ENCODE data around the gene DHX58. TPM values are rescaled to one million over a fixed set of nuclear protein-coding genes. Genes with fewer than 3 reads are reported as not detected.

Gene DHX58
- total and polyA plus RNA-seq, 9 donors = 4.2 to 8.1 (median 5.3) TPM

DNA sequence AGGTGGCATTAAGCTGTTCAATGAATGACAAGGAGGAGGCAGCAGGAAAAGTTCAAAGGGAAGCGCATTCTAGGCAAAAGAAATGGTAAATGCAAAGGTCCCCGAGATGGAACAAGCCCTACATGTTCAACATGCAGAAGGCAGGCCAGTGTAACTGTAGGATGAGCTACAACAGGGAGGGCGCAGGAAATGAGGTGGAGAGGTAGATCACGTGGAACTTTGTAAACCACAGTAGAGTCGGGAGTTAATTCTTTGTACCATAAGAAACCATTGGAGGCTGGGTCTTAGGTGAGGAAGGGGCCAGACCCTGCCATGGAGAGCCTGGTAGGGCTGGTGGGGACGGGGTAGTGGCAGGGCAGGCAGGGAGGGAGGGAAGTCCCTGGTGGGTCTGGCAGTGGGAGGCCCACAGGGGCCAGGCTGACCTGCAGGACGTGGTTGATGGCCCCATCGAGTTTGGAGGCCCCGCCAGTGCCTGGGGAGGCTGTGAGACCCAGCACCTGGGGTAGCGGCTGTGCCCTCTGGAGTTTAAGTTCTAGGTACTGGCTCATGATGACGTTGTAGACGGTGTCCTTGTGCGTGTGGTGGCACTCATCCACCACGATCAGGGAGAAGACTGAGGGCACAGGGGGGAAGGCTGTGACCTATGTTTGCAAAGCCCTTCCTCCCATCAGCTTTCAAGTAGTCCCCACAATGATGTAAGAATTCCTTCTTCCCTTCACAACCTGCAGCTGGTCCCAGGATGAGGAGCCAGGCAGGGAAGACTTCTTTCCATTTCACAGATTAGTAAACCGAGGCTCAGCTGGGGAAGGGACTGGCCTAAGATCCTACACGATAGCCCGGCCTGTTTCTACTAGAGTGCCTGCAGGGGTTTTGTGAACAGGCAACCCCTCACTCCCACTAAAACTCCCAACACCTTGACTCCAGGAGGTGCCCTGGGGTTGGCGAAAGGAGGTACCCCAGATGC is 1.9 kb downstream of the DHX58 start:
- H3K27ac ChIP-seq (ENCODE audit: low read length) = no peak overlapping the region
- H3K36me3 ChIP-seq (ENCODE audit: control insufficient read depth, insufficient read depth, low read length) = peaks cover 39% of the 10 kb centered on the region
- H3K27me3 ChIP-seq (ENCODE audit: control insufficient read depth, insufficient read depth, low read length) = no peaks in the 10 kb centered on the region
- no peaks in the 10 kb centered on the region for H3K9me3 ChIP-seq (replicated peaks; ENCODE audit: control insufficient read depth, low read depth, low read length)
- H3K4me1 ChIP-seq (ENCODE audit: control insufficient read depth, insufficient read depth, low read length) = peaks cover 26% of the 10 kb centered on the region
- H3K4me3 ChIP-seq (ENCODE audit: low read length) = no peak overlapping the region
- no peak for DNase-seq
- WGBS (ENCODE audit: insufficient coverage) = 83% methylated on average over 14 of the region's 18 CpGs

GRCh38 chr17:42109086-42109485 is 3.4 kb downstream of the DHX58 start:
- DNase-seq = no peak
- 92% methylated on average over 9 of the region's 9 CpGs for WGBS (ENCODE audit: insufficient coverage)
- H3K4me1 ChIP-seq (ENCODE audit: control insufficient read depth, insufficient read depth, low read length) = peaks cover 26% of the 10 kb centered on the region
- peaks cover 43% of the 10 kb centered on the region for H3K36me3 ChIP-seq (ENCODE audit: control insufficient read depth, insufficient read depth, low read length)
- H3K4me3 ChIP-seq (ENCODE audit: low read length) = no peak overlapping the region
- H3K9me3 ChIP-seq (replicated peaks; ENCODE audit: control insufficient read depth, low read depth, low read length) = no peaks in the 10 kb centered on the region
- H3K27me3 ChIP-seq (ENCODE audit: control insufficient read depth, insufficient read depth, low read length) = no peaks in the 10 kb centered on the region
- no peak overlapping the region for H3K27ac ChIP-seq (ENCODE audit: low read length)

DNA sequence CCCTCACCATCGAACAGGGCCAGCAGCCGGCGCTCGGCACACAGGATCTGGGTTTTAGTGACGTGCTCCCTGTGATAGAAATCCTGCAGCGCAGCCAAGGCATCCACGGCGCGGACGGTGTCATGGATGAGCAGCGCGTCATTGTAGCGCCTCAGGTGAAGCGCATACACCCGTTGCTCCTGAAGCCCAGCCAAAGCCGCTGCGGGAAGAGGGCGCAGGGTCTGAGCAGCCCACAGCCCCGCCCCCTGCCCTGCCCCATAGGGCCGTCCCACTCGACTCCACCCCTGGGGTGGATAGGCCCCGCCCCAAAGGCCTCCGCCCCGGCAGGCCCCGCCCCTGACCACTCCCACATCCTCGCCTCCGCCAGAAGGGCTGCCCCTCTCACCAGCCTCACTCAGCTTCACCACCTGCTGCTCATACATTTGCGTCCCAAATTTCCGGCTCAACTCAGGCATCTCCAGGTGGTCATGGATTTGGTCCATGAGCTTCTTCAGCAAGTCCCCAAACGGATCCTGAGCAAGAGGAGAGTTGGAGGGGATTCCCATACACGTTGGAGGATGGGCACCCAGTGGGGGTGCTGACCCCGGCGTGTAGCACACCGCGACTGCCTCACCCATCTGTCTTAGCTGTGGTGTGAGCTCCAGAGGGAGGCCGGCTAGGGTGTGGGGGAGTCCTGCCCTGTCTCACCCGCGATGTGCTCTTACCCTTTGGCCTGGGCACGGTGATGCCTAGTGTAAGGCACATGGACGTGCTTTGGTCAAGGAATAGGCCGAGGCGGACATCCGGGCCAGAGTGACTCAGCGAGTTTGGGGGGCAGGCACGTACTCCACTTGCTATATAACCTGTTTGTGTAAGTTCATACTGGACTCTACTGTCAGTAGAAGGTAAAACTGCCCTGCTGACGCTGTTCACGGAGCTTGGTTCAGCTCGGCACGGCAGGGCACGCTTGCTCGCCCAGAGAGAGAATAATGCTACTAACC is 4.6 kb downstream of the DHX58 start:
- no peaks in the 10 kb centered on the region for H3K27me3 ChIP-seq (ENCODE audit: control insufficient read depth, insufficient read depth, low read length)
- WGBS (ENCODE audit: insufficient coverage) = 33% methylated on average over 47 of the region's 51 CpGs
- no peaks in the 10 kb centered on the region for H3K9me3 ChIP-seq (replicated peaks; ENCODE audit: control insufficient read depth, low read depth, low read length)
- H3K36me3 ChIP-seq (ENCODE audit: control insufficient read depth, insufficient read depth, low read length) = peaks cover 39% of the 10 kb centered on the region
- no peak overlapping the region for H3K27ac ChIP-seq (ENCODE audit: low read length)
- peaks cover 22% of the 10 kb centered on the region for H3K4me1 ChIP-seq (ENCODE audit: control insufficient read depth, insufficient read depth, low read length)
- no peak overlapping the region for H3K4me3 ChIP-seq (ENCODE audit: low read length)
- DNase-seq = peak; percentile 47

DNA sequence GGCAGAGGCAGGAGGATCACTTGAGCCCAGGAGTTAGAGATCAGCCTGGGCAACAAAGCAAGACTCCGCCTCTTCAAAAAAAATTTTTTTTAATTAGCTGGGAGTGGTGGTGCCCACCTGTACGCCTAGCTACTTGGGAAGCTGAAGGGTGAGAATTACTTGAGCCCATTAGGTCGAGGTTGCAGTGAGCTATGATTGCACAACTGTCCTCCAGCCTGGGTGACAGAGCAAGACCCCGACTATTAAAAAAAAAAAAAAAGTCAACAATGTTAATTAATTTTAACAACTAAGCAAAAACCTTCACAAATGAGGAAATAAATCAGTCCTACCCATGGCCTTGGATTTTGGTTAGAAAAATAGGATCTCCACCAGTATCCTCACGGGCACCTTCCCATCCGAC is 5.4 kb downstream of the DHX58 start:
- Histone ChIP-seq H3K4me3 (ENCODE audit: low read length) (no peak overlapping the region), H3K27ac (ENCODE audit: low read length) (no peak overlapping the region), H3K36me3 (ENCODE audit: control insufficient read depth, insufficient read depth, low read length) (peaks cover 39% of the 10 kb centered on the region), H3K9me3 (replicated peaks; ENCODE audit: control insufficient read depth, low read depth, low read length) (no peaks in the 10 kb centered on the region), H3K4me1 (ENCODE audit: control insufficient read depth, insufficient read depth, low read length) (peaks cover 19% of the 10 kb centered on the region), H3K27me3 (ENCODE audit: control insufficient read depth, insufficient read depth, low read length) (no peaks in the 10 kb centered on the region)
- 70% methylated on average over 2 of the region's 6 CpGs for WGBS (ENCODE audit: insufficient coverage)
- no peak for DNase-seq

- Histone ChIP-seq H3K4me3 (ENCODE audit: low read length) (no peak overlapping the region), H3K27ac (ENCODE audit: low read length) (no peak overlapping the region), H3K27me3 (ENCODE audit: control insufficient read depth, insufficient read depth, low read length) (no peaks in the 10 kb centered on the region), H3K4me1 (ENCODE audit: control insufficient read depth, insufficient read depth, low read length) (peaks cover 11% of the 10 kb centered on the region), H3K9me3 (replicated peaks; ENCODE audit: control insufficient read depth, low read depth, low read length) (no peaks in the 10 kb centered on the region), H3K36me3 (ENCODE audit: control insufficient read depth, insufficient read depth, low read length) (peaks cover 36% of the 10 kb centered on the region)
- 86% methylated on average over 2 of the region's 2 CpGs for WGBS (ENCODE audit: insufficient coverage)
- no peak for DNase-seq
These were observed 6.5 kb downstream of the DHX58 start for GRCh38 chr17:42106009-42106408.

DNA sequence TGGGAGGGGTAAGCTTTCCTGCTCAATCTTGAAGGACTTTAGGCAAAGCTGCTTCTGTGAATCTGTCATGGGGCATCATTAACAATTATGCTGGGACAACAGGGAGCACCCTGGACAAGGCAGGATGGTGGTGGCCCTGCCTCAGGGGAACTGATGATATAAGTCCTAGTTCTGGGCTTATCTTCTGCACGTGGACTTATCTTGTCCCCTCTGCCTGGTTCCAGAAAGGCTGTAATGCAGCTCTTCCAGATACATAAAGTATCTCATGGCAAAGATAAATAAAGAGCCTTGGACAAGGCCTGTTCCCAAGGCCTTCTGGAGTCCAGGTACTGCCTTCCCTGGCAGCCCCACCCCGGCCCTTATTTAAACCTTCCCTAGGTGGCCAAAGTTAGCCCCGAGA is 8.2 kb downstream of the DHX58 start:
- Histone ChIP-seq H3K27ac (ENCODE audit: low read length) (no peak overlapping the region), H3K27me3 (ENCODE audit: control insufficient read depth, insufficient read depth, low read length) (no peaks in the 10 kb centered on the region), H3K36me3 (ENCODE audit: control insufficient read depth, insufficient read depth, low read length) (peaks cover 30% of the 10 kb centered on the region), H3K4me1 (ENCODE audit: control insufficient read depth, insufficient read depth, low read length) (peaks cover 10% of the 10 kb centered on the region), H3K4me3 (ENCODE audit: low read length) (no peak overlapping the region), H3K9me3 (replicated peaks; ENCODE audit: control insufficient read depth, low read depth, low read length) (no peaks in the 10 kb centered on the region)
- no CpG with 5 or more reads among the region's 3 CpGs for WGBS (ENCODE audit: insufficient coverage)
- DNase-seq = no peak

DNA sequence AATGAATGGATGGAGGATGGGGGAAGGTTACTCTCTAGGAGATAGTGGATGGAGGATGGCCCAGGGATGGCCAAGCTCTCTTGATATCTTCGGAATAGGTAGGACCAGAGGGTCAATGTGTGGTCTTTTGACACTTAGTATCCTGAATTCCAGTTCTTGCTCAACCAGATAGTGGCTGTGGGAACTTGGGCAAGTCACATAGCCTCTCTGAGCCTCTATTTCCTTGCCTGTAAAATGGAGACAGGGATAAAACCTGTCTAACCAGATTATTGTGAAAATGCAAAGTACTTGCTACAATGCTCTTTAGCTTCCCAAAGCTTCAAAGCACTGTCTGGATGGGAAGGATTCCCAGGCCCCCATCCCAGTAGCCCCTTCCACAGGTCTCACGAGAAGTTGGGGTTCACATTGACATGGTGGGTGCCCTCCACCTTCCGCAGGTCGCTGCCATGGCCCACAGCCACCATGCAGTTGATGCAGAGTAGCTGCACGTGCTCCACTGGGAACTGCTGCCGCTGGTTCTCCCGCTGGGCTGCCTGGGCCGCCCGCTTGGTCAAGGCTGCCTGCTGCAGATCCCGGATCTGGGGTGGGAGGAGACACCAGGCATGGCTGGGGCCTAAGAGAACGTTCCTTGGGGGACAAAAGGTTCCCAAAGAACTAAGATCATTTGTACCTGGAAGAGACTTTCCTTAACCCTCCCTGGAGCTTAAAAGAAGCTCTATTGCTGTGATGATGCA is 9.1 kb downstream of the DHX58 start:
- H3K4me1 ChIP-seq (ENCODE audit: control insufficient read depth, insufficient read depth, low read length) = peaks cover 18% of the 10 kb centered on the region
- 80% methylated on average over 5 of the region's 11 CpGs for WGBS (ENCODE audit: insufficient coverage)

GRCh38 chr17:42101513-42102292 is 10.8 kb downstream of the DHX58 start:
- Histone ChIP-seq H3K4me3 (ENCODE audit: low read length) (no peak overlapping the region), H3K9me3 (replicated peaks; ENCODE audit: control insufficient read depth, low read depth, low read length) (no peaks in the 10 kb centered on the region), H3K36me3 (ENCODE audit: control insufficient read depth, insufficient read depth, low read length) (peaks cover 22% of the 10 kb centered on the region), H3K4me1 (ENCODE audit: control insufficient read depth, insufficient read depth, low read length) (peaks cover 23% of the 10 kb centered on the region), H3K27ac (ENCODE audit: low read length) (no peak overlapping the region), H3K27me3 (ENCODE audit: control insufficient read depth, insufficient read depth, low read length) (peaks cover 19% of the 10 kb centered on the region)
- peak; percentile 58 for DNase-seq
- WGBS (ENCODE audit: insufficient coverage) = 21% methylated on average over 11 of the region's 14 CpGs

More for the DNA sequence above, 9.1 kb downstream of the DHX58 start:
- Histone ChIP-seq H3K27ac (ENCODE audit: low read length) (no peak overlapping the region), H3K9me3 (replicated peaks; ENCODE audit: control insufficient read depth, low read depth, low read length) (no peaks in the 10 kb centered on the region), H3K27me3 (ENCODE audit: control insufficient read depth, insufficient read depth, low read length) (peaks cover 4% of the 10 kb centered on the region), H3K36me3 (ENCODE audit: control insufficient read depth, insufficient read depth, low read length) (peaks cover 22% of the 10 kb centered on the region), H3K4me3 (ENCODE audit: low read length) (no peak overlapping the region)
- no peak for DNase-seq

DNA sequence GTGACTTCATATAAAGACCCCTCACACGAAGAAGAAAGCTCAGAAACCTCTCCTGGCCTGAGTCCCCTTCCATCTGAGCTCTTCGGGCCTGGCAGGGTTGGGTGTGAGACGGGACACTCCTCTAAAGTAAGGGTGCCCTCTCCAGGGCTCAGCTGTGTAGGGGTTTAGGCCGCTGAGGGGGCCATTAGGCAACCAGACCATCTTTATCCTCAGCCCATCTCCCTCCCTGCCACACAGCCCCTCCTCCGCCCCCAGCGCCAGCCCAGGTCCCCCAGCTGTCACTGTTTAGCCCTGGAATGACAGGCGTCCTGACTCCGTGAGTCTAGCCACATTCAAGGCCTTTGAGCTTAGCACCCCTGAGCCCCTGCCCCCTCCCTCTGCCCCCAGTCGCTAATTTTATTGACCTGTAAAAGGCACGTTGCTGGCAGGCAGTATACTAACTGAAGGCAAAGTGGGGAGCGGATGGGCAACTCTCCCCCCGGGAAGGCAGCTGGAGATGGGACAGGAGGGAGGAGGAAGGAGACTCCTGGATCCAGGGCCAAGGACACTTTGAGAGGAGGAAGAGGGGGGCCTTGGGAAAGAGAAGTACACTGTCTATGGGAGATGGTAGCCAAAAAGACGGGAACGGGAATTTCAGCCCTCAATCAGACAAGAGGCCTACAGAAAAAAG is 13.6 kb downstream of the DHX58 start:
- WGBS (ENCODE audit: insufficient coverage) = 29% methylated on average over 11 of the region's 14 CpGs
- H3K27ac ChIP-seq (ENCODE audit: low read length) = no peak overlapping the region
- no peak overlapping the region for H3K4me3 ChIP-seq (ENCODE audit: low read length)
- peaks cover 7% of the 10 kb centered on the region for H3K36me3 ChIP-seq (ENCODE audit: control insufficient read depth, insufficient read depth, low read length)
- H3K27me3 ChIP-seq (ENCODE audit: control insufficient read depth, insufficient read depth, low read length) = peaks cover 29% of the 10 kb centered on the region
- H3K4me1 ChIP-seq (ENCODE audit: control insufficient read depth, insufficient read depth, low read length) = peaks cover 23% of the 10 kb centered on the region
- DNase-seq = no peak
- no peaks in the 10 kb centered on the region for H3K9me3 ChIP-seq (replicated peaks; ENCODE audit: control insufficient read depth, low read depth, low read length)
